PC-3 (cell line): ENCODE data around the gene PPL.

Source experiments
- EZH2 ChIP-seq: fragments of 300-600 bp; sonication (generic); IDR thresholded peaks from one replicate; pipeline ENCODE4 v1.6.1; 2017; ENCODE audit warnings: antibody characterized with exemption, mild to moderate bottlenecking, low read length; ENCODE audit not compliant: unreplicated experiment
- TF ChIP-seq, protein P1 (sequence below): fragments of 300-600 bp; sonication (generic); conservative IDR thresholded peaks from 2 replicates; pipeline ENCODE4 v1.5.1; 2017; ENCODE audit warnings: antibody characterized with exemption, low read depth, mild to moderate bottlenecking, low read length

DNA sequence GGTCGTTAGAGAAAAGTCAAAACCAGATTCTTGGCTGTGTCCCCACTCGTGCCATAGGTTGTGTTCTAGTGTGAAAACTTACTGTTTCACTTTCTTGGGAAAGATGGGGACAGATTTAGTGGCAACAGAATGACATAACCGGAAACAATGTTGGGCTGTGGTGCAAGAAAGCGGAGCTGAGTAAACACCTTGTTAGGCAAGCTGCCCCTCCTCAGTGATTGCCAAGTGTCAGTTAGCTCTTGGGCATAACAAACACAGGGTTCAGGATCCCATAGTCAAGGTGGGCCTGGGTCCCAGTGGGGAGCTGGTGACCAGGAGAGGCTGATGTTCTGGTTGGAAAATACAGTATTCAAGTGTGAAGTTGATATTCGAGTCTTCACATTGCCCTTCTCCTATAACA, 74.3 kb downstream of the PPL start:
- TF ChIP-seq, protein P1, sequence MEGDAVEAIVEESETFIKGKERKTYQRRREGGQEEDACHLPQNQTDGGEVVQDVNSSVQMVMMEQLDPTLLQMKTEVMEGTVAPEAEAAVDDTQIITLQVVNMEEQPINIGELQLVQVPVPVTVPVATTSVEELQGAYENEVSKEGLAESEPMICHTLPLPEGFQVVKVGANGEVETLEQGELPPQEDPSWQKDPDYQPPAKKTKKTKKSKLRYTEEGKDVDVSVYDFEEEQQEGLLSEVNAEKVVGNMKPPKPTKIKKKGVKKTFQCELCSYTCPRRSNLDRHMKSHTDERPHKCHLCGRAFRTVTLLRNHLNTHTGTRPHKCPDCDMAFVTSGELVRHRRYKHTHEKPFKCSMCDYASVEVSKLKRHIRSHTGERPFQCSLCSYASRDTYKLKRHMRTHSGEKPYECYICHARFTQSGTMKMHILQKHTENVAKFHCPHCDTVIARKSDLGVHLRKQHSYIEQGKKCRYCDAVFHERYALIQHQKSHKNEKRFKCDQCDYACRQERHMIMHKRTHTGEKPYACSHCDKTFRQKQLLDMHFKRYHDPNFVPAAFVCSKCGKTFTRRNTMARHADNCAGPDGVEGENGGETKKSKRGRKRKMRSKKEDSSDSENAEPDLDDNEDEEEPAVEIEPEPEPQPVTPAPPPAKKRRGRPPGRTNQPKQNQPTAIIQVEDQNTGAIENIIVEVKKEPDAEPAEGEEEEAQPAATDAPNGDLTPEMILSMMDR, result no peak
- no peak for TF ChIP-seq EZH2
